Stimulated activated CD4-positive, alpha-beta T cell treated with anti-CD3 and anti-CD28 coated beads, TNF-alpha, amount 100 ng/mL, for 4 hours (primary cell): ENCODE measurements around the gene SEMA6C.
"Not testable (repeated sequence)": the region's sequence is repeated elsewhere in the genome, so short reads cannot be mapped to it uniquely, and the experiment has no call there.

Source experiments
- DNase-seq, 3 experiments: peaks; one replicate each; pipeline ENCODE4 v3.0.0-alpha.2; 2020; ENCODE audit warnings: low read depth in 3 of 3

Gene SEMA6C, protein sequence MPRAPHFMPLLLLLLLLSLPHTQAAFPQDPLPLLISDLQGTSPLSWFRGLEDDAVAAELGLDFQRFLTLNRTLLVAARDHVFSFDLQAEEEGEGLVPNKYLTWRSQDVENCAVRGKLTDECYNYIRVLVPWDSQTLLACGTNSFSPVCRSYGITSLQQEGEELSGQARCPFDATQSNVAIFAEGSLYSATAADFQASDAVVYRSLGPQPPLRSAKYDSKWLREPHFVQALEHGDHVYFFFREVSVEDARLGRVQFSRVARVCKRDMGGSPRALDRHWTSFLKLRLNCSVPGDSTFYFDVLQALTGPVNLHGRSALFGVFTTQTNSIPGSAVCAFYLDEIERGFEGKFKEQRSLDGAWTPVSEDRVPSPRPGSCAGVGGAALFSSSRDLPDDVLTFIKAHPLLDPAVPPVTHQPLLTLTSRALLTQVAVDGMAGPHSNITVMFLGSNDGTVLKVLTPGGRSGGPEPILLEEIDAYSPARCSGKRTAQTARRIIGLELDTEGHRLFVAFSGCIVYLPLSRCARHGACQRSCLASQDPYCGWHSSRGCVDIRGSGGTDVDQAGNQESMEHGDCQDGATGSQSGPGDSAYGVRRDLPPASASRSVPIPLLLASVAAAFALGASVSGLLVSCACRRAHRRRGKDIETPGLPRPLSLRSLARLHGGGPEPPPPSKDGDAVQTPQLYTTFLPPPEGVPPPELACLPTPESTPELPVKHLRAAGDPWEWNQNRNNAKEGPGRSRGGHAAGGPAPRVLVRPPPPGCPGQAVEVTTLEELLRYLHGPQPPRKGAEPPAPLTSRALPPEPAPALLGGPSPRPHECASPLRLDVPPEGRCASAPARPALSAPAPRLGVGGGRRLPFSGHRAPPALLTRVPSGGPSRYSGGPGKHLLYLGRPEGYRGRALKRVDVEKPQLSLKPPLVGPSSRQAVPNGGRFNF

DNA sequence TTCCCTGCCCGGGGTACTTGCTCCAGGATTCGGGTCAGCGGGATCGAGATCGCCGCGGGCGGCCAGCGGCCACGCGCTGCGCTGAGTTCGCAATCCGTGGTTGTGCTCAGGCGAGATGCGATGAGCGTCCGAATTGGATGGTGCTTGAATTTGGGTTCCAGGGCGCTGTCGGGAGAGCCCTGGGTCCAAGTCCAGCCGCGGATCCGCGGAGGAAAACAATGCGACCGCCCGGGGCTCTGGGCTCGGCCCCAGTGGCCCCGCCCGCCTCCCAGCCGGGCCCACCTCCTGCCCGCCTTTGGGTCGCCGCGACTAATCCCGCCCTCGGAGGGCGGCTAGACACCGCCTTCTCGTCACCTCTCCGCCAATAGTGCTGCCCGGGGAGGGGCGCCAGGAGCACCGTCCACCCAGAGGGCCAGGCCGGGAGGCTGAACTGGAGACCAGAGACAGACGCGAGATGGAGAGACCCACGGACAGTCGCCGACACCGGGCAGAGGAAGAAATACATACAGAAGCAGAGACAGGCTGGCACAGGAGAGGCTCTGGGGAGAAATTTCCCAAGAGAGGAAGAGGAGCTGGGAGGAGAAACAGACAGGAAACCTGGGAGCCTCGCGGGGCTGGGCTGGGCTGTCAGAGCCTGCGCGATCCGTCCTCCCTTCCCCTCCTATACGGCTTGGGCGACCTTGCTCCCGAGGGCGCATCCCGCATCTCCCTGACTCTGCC, at the start of gene SEMA6C:
TSS of gene SEMA6C (minus strand) at position 220 of the 720 bp plus-strand sequence. CDS start 4,010 bp downstream, outside the sequence.
- DNase-seq, result peak; percentile 69 to 77 (median 76)

DNA sequence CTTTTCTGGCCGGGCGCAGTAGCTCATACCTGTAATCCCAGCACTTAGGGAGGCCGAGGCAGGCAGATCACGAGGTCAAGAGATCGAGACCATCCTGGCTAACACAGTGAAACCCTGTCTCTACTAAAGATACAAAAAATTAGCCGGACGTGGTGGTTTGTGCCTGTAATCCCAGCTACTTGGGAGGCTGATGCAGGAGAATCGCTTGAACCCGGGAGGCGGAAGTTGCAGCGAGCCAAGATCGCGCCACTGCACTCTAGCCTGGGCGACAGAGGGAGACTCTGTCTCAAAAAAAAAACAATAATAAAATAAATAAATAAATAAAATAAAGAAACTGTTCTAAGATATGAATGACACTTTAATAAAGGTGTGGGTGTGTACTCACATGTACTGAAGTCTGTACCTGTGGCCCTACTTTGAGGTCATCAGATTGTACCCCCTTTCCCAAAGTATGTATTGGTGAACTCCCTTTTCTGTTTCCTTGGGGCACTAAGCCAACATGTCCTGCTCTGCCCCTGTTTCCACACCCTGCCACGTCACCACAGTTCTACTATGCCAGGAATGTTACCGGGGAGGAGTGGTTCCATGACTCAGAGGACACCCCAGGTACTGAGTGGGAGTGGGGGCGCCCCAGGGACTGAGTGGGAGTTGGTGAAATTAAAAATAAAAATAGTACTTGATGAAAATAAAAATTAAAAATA, 48.6 kb upstream of the SEMA6C start:
- not testable (repeated sequence) for DNase-seq

DNA sequence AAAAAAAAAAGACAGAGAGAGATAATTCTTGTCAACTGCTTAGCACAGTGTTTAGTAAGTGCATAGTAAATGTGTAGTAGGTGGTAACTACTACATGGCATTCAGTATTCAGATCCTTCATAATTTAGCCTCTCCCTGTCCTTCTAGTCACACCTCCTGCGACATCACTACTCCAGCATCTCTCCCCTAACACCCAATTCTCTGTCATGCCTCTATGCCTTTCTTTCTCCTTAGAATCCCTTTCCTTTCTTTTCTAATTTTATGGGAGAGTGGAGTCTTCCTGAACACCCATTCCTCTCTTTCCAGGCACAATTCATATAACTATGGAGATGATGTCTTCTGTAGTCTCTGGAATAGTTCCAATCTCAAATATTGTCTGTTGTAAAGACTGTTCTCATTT, 47.4 kb upstream of the SEMA6C start:
- DNase-seq, result no peak

DNA sequence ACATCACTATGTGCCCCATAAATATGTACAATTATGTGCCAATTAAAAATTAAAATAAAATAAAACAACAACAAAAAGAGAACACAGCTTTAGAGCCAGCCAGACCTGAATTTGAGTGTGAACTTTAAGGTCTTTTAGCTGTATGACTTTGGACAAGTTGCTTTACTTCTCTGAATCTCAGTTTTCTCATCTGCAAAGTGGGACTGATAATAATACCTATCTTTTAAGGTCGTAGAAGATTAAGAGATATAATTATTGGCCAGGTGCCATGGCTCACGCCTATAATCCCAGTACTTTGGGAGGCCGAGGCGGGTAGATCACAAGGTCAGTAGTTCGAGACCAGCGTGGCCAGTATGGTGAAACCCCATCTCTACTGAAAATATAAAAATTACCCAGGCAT, 46.9 kb upstream of the SEMA6C start:
- DNase-seq, result no peak

DNA sequence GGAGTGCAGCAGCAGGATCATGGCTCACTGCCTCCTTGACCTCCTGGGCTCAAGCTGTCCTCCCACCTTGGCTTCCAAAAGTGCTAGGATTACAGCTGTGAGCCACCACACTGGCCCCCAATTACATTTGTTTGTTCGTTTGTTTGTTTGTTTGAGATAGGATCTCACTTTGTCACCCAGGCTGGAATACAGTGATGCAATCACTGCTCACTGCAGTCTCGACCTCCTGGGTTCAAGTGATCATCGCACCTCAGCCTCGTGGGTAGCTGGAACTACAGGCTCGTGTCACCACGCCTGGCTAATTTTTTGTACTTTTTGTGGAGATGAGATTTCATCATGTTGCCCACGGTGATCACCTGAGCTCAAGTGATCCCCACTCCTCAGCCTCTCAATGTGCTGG, 45.6 kb upstream of the SEMA6C start:
- DNase-seq, result no peak

DNA sequence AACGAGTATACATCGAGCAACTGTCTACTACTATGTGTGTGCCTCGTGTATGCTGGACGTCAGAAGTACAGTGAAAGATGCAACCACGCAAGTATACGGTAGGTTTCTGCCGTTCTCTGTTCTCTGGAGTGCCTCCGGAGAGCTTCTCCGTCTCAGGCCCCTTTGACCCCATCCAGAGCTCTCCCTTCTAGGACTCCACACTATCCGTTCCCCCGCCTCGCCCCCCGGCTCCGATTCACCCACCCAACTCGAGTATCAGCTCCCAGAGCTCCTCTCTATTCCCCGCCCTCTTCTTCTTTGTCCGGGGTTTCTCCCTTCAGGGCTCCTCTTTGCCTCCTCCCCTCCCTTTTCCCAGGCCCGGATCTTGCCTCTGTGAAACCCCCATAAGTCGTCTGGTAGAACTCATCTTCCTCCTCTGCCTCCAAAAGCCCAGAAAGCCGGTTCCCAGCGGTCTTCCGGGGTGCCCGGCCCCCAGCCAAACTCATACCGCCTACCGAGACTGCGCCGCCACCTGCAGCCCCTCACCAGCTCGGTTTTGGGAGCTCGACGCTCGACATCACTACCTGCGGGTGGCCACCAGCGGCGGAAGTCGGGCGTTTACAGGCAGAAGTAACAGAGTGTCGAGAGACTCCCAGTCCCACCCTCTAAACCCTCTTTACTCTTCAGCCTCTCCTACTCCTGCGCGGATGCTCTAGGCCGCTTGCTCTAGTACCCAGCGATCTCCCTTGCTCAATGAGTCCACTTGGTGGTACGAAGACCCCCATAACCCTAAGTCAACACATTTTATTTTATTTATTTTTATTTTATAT, 43.4 kb upstream of the SEMA6C start, which contains the start of gene VPS72:
TSS of gene VPS72 (minus strand) at position 561 of the 809 bp plus-strand sequence. CDS start at position 485, 76 bp downstream.
- DNase-seq, result peak; percentile 59 to 76 (median 75)

DNA sequence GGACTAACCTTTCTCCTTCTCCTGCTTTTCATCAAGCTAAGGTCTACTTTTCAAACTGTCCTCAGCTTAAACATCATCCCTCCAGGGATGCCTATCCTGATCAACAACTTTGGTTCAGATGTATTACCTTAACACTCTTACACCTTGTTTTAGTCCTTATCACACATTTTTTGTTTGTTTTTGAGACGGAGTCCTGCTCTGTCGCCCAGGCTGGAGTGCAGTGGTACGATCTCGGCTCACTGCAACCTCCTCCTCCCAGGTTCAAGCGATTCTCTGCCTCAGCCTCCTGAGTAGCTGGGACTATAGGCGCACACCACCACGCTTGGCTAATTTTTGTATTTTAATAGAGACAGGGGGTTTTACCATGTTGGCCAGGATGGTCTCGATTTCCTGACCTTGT, 42.2 kb upstream of the SEMA6C start:
- not testable (repeated sequence) for DNase-seq

DNA sequence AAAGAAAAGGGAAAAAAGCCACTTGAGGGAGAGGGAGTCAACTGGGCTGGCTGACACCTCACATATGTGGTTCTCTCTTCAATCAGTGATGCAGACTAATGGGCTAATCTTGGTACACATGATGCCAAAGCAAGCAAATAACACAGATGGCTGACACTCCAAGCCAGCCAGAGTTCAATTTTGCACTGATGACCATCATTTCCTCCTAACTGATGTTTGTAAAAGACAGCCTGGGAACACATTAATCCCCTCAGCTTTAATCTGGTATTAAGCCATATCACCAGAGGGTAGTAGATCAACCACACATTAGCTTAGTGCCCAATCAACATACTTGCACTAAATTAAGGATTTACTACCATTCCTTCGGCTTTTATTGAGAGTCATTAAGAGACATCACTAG, 40.8 kb upstream of the SEMA6C start:
- DNase-seq, result no peak

DNA sequence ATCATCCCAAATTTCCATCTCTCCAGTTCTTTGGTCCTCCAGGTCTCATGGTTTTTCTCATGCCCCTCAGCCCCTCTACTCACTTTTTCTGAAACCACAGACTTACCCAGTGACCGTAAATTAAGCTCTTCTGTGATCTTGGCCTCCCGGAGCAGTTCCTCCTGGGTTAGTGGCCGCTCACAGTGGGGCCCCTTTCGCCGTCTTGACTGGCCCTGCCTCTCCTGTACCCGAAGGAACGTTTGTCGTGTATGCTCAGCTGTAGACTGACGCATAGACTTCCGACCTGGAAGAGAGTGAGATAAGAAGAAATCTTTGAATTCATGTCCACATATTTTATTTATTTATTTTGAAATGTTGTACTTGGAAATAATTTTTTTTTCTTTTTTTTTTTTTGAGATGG, 37.8 kb upstream of the SEMA6C start:
- DNase-seq, result no peak

DNA sequence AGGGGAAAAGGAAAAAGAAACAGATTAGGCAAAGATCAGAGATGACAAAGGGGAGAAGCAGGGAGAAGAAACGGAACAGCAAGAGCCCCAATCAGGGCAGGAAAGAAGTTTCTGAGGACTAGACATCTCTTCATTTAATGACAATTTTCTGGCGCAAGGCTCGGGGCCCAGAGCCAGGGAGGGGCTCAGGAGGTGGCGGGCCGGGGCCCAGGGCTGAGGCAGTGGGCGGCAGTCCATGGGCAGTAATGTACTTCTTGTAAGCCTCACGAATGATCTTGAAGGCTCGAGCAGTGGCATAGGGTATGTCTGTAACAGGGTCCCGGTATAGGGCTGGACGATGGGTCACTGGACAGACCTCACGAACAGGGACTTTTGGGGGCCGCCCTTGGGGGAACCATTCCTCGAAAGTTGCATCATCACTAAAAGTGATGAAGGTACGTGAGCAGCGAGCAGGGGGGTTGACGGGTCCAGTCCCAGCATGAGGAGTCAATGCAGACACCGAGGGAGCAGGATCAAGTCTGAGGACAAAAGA, 30.1 kb upstream of the SEMA6C start:
- no peak for DNase-seq

DNA sequence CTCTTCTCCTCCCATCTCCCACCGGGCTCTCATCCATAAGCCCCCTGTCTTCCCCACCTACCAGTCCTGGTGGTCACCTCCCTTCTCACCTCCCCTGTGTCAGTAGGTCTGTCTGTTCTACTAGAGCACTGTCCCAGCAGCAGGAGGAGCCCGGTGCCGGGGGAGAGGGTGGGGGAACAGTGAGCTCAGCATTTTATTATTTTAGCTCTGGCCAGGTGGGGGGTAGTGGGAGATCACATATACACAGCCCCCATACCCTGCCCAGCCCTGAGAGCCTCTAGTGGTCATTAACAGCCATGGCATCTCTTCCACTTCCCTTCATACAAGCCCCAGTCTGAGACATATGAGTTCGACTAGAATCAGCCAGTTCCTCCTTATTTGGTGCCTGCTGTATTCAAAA, 29.4 kb upstream of the SEMA6C start, which contains the start of gene TMOD4:
TSS of gene TMOD4 (minus strand) at position 119 of the 400 bp plus-strand sequence. CDS start 1,106 bp downstream, outside the sequence.
- DNase-seq, result no peak

DNA sequence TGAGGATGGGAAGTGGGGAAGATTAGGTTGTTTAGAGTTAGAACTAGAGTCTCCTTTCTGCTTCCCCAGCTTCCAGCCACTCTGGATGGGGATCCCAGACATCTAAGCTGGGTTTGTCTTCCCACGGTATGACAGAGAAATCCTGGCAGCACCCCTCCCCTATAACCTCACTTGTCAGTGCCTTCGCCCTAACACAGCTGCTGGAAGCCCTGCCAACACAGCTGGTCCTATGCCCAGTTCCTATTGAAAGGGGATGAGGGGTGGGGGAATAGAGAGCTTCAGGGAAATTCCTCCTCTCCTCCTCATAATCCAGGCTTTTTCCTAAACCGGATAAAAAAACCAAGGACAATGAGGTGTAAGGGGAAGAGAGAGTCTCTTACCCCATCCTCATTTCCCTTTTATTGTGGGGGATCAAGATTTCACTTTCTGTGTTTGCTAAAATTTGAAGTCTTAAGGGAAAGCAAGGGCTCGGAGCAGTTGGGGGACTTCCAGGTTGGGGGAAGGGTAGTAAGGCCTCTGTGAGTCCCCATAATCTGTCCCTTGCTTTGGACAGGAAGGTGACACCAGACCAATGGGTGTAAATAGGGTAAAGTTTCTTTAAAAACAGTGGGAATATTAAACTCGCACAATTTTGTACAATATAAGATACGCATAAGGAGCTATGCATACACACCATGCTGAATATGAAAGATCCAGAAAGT, 28.8 kb upstream of the SEMA6C start:
- DNase-seq, result no peak

DNA sequence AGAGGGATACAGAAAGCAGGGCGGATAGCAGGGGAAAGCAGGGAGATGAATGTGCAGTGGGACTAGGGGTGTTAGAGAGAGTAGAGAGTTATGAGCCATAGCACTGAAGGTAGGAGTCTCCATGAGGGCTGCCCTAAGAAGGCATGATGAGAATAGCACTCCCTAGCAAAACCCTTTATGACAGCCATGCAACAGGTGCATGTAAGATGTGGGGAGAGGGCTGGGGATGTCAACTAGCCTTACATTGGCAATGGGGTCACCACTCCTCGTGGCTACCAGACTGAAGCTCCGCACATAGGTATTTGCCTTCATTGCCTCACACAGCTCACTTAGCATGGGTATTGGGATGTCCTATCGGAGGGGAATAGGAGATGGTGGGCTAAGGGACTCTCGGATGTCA, 24.8 kb upstream of the SEMA6C start:
- DNase-seq, result no peak

DNA sequence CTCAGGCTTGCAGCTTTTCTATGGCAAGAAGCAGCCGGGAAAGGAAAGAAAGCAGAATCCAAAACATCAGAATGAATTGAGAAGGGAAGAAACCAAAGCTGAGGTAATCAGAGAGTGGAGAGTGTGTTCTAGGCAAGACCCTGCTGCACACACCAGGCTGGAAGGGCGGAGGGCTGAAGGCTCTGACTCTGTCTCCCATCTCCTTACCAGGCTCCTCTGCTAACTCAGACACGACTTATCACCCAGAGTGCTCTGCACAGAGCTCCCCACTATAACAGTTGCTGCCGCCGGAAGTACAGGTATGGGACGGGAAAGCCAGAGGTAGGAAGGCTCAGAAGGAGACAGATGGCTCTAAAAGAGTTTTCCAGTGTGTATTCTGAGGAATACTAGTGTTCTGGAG, 20.7 kb upstream of the SEMA6C start:
- no peak for DNase-seq

DNA sequence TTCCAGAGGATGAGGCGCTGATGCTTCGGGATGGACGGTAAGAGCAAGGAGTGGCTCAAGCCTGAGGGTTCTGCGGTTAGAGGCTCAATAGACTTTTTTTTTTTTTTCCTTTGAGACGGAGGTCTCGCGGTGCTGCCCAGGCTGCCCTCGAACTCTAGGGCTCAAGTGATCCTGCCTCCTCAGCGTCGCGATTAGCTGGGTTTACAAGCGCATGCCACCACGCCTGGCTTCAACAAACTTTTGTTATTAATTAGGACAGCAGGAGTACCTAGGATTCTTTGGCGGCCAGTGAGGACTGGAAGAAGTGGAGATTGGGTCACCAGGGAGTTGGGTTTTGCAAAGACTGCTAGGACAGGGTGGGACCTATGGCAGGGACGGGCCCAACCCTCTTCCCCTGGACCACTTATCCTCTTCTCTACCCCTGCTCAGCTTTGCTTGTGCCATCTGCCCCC, 20.1 kb upstream of the SEMA6C start:
- no peak for DNase-seq

DNA sequence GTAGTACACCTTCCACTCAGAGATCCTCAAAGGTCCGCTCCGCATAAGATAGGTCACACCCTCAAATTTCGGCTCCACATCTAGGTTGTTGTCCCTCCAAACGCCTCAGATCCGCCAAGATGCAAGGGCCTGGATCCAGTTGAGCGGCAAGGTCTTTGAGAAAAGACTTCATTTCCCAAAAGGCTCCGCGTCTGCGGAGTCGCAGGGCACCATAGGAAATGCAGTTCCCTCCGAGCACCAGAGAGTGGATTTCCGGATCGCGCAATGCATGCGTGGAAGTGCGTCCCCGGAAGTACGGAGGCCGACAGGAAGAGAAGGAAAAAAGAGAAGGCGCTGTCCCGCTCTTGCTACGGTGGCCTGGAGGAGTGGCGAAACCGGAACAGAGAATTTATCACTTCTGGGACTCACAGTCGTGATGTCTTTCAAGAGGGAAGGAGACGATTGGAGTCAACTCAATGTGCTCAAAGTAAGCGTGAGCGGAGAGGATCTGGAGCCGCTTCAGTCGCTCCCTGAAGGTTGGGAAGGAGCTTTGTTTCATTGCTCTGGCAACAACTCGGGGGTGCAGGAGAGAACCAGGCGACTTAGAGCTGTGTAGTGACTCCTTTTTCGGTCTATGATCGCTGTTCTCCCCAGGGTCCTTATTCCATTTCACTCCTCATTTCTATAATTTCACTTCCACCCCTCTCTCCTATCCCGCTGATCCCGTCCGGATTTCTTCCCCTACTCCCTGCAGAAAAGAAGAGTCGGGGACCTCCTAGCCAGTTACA, 19.5 kb upstream of the SEMA6C start, which contains the start of the genes LYSMD1 and SCNM1:
TSS of gene LYSMD1 (minus strand) at position 165 of the 767 bp plus-strand sequence. CDS start 644 bp downstream, outside the sequence.
TSS of gene SCNM1 (plus strand) at position 407 of the 767 bp plus-strand sequence. CDS start at position 416, 9 bp downstream.
- peak; percentile 80 to 91 (median 90) for DNase-seq

DNA sequence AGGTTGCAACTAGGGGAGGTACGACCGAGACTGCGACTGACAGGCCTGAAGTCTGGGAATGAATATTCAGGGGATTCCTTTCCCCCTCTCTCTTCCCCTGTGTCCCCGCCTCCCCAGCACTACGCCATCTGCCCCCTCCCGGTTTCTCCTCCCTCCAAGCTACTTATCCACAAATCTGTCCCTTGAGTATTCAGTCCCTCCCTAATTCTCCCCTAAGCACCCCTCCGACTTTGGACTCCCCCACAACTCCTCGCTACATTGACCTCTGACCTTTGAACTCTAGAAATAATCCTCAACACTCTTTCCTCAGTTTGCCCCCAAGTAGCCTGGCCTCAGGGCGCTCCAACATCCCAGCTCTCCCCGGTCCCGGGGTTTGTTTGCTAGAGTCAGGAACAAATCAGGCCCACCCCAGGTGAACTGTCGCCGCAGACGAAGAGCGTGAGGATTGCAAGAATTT, 18.9 kb upstream of the SEMA6C start:
- no peak for DNase-seq

DNA sequence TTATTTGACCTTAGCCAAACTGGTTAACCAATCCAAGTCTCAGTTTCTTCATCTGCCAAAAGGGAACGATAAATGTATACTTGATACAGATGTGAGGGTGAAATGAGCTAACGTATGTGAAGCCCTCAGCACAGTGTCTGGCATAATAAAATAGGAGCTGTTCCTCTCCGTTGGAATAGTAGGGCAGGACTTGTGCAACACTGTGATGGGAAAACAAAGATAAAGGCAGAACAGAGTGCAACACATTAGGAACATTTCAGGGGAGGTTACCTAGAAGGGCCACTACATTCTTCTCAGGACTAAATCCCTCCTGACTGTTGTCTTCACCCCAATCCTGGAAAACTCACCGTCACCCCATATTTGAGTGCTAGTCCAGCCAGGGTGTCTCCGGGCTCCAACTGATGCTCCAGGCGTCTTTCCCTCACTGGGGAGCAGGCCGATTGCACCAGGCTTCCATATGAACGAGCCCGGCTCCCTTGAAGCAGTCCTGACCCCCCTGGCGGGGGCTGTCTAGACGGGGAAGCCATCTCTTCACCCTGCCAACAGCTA, 18.4 kb upstream of the SEMA6C start:
- no peak for DNase-seq
